Activated naive CD8-positive, alpha-beta T cell (primary cell): ENCODE results near the gene ASS1.

Experiments
- H3K27ac Mint-ChIP-seq: one replicate; pipeline ENCODE4 v1.8.0; 2021; ENCODE audit warnings: mixed read lengths
- H3K27me3 Mint-ChIP-seq: one replicate; pipeline ENCODE4 v1.8.0; 2021; ENCODE audit warnings: mixed read lengths
- H3K36me3 Mint-ChIP-seq: one replicate; pipeline ENCODE4 v1.8.0; 2021; ENCODE audit warnings: mixed read lengths
- H3K4me1 Mint-ChIP-seq: one replicate; pipeline ENCODE4 v1.8.0; 2021; ENCODE audit warnings: low read depth, mixed read lengths
- H3K4me3 Mint-ChIP-seq: one replicate; pipeline ENCODE4 v1.8.0; 2021; ENCODE audit warnings: mild to moderate bottlenecking, mixed read lengths
- H3K9me3 Mint-ChIP-seq: one replicate; pipeline ENCODE4 v1.8.0; 2021; ENCODE audit warnings: low read depth, mixed read lengths

Gene ASS1

DNA sequence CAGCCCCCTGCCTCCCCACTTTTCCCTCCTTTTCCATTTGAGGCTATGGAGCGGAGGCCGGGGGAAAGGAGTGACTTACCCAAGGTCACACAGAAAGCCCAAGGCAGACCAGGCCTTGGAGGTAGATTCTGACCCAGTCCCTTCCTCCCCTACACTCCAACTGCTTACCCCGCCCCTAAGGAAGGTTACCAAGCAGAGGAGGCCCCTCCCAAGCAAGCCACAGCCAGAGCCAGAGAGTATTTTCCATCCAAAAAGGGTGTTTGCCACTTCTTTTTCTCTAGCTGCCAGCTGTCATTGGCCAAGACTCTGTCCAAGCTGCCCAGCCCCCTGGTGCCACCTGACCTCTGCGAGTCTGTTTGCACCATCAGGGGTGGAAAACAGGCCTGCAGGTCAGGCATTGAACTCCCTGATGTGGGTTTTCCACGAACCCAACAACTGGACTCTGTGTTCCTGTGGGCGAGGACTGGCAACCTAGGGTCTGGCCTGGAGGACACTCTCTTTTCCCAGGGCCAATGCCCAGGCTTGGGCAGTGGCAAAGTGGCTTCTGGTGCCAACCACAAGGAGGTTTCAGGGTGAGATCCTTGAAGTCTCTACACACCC is 6.3 kb upstream of the ASS1 start:
- H3K36me3 Mint-ChIP-seq: peaks cover 2% of the 10 kb centered on the region

DNA sequence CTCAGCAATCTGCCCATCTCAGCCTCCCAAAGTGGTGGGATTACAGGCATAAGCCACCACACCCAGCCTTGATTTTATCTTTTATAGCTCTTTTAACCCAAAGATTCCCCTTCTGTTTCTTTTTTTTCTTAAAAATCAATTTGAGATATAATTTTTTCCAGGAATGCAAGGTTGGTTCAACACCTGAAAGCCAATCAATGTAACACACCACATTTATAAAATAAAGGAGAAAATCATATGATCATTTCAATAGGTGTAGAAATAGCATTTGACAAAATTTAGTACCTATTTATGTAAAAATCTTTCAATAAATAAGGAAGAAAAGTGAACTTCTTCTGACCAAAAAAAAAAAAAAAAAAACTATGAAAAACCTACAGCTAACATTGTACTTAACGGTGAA is 3.7 kb upstream of the ASS1 start:
- H3K27me3 Mint-ChIP-seq: peaks cover 16% of the 10 kb centered on the region
- peaks cover 2% of the 10 kb centered on the region for H3K4me1 Mint-ChIP-seq
- no peak overlapping the region for H3K4me3 Mint-ChIP-seq
- peaks cover 8% of the 10 kb centered on the region for H3K9me3 Mint-ChIP-seq
- peaks cover 2% of the 10 kb centered on the region for H3K36me3 Mint-ChIP-seq
- H3K27ac Mint-ChIP-seq: no peak overlapping the region

More for the DNA sequence above, 6.3 kb upstream of the ASS1 start:
- no peaks in the 10 kb centered on the region for H3K4me1 Mint-ChIP-seq
- peaks cover 8% of the 10 kb centered on the region for H3K9me3 Mint-ChIP-seq
- H3K4me3 Mint-ChIP-seq: no peak overlapping the region
- H3K27ac Mint-ChIP-seq: no peak overlapping the region
- H3K27me3 Mint-ChIP-seq: peaks cover 17% of the 10 kb centered on the region

DNA sequence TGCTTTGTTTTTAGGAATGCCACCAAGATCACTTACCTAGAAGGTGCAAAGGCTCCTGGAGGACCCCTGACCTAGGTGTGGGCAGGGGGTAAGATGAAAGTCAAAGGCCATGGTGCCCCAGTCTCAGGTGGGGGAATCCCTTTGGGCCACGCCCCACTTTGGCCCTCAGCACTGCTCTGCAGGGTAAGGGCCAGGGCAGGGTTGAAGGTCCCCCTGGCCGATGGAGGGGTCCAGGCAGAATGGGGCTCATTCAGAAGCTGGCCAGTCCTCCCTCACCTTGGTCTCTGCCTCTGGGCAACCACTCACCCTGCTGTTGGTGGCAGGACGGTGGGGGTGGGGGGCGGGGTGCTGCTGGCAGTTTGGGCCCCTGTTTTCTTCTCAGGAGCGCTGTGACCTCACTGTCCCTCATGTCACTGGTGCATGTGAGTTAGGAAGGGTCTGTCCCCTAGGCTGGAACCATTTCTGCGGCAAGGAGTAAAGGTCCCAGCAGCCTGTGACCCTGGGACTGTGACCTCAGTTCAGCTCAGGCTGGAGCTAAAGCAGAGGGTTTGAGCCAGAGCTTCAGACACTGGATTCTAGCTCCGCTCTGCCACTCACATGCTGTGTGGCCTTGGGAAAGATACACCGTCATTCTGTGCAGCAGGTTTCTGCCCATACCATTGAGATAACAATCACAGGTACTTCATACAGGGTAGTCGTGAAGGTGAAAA is 1.9 kb upstream of the ASS1 start:
- peaks cover 8% of the 10 kb centered on the region for H3K9me3 Mint-ChIP-seq
- peaks cover 2% of the 10 kb centered on the region for H3K36me3 Mint-ChIP-seq
- no peak overlapping the region for H3K4me3 Mint-ChIP-seq
- H3K4me1 Mint-ChIP-seq: peaks cover 2% of the 10 kb centered on the region
- H3K27ac Mint-ChIP-seq: no peak overlapping the region
- H3K27me3 Mint-ChIP-seq: peaks cover 15% of the 10 kb centered on the region

DNA sequence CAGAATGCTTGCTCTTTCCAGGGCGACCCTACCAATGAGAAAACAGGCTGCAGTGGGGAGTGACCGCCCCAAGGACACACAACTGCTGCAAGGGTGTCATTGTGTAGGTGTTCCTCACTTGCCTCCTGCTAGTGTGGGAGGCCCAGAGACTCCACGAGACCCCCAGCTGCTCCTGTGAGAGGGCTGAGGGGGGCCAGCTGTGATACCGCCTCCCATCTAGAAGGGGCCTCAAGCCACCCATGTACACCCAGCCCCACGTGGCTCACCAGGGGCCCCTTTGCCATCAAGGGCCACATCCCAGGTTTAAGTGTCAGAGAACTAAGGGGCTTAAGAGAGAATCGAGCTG is 1.3 kb upstream of the ASS1 start:
- H3K27ac Mint-ChIP-seq: no peak overlapping the region
- H3K4me3 Mint-ChIP-seq: peak overlapping the region; percentile 35
- H3K4me1 Mint-ChIP-seq: peaks cover 2% of the 10 kb centered on the region
- peaks cover 18% of the 10 kb centered on the region for H3K27me3 Mint-ChIP-seq
- peaks cover 2% of the 10 kb centered on the region for H3K36me3 Mint-ChIP-seq
- H3K9me3 Mint-ChIP-seq: peaks cover 8% of the 10 kb centered on the region

DNA sequence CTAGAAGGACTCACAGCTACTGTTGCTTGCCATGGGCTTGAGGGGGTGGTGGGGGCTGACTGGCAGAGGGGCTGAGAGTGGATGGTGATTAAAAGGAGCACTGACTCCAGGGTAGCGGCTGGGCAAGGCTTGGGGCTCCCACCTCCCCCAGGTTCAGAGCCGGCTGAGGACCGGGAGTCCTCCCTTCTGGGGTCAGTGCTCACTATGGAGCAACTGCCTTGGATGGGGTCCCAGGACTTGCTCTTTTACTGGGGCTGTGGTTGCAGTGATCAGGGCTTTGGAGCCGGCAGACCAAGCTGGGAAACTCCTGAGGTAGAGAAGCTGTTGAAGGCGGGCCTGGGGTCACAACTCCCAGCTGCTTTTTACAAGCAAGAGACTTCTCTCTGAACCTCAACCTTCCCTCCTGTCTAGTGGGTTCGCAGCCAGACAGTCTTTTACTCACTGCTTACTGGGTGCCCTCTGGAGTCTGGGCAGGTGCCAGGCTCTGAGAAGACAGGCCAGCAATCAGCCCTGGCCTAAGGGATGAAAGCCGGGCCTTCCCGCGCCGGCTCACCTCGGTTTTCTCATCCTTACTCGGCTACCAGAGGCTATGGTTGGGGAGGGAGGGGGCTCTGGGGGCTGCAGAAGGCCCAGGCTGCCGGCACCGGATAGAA is 795 bp upstream of the ASS1 start:
- peaks cover 2% of the 10 kb centered on the region for H3K4me1 Mint-ChIP-seq
- H3K27me3 Mint-ChIP-seq: peaks cover 18% of the 10 kb centered on the region
- peaks cover 2% of the 10 kb centered on the region for H3K36me3 Mint-ChIP-seq
- peak overlapping the region; percentile 35 for H3K4me3 Mint-ChIP-seq
- H3K9me3 Mint-ChIP-seq: peaks cover 8% of the 10 kb centered on the region
- no peak overlapping the region for H3K27ac Mint-ChIP-seq

DNA sequence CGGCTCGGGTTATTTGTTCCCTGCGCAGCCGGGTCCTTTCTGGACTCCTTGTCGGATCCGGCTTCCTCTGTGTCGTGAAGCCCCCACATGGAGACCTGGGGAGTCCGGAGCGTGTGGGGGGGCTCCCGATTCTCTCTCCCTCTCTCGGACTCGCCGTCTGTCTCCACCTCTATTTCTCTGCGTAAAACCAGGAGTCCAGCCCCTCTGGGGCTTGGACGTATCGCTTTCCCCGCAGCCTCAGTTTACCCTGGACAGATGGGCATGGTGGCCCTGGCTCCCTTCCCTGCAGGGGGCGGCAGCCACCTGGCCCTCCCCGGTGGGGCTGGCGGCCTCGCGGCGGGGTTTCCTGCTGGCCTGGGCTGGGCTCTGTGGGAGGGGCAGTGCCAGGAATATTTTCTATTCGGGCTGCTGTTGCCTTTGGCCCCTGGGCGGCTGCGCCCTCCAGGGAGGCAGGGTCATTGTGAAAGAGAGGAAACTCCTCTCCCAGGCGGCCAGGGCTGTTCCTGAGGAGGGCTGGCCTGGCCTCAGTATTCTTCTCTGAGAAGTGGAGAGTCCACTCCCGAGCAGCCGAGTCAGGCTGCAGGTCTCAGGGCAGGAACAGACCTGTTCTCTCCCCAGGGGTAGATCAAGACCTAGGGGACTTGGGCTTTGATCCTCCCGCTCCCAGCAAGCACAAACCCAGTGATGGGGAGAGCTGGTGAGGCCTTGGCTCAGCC is 665 bp downstream of the ASS1 start:
- H3K27ac Mint-ChIP-seq: no peak overlapping the region
- H3K4me3 Mint-ChIP-seq: peak overlapping the region; percentile 74
- peaks cover 8% of the 10 kb centered on the region for H3K9me3 Mint-ChIP-seq
- H3K36me3 Mint-ChIP-seq: peaks cover 2% of the 10 kb centered on the region
- H3K4me1 Mint-ChIP-seq: peaks cover 2% of the 10 kb centered on the region
- H3K27me3 Mint-ChIP-seq: peaks cover 16% of the 10 kb centered on the region

DNA sequence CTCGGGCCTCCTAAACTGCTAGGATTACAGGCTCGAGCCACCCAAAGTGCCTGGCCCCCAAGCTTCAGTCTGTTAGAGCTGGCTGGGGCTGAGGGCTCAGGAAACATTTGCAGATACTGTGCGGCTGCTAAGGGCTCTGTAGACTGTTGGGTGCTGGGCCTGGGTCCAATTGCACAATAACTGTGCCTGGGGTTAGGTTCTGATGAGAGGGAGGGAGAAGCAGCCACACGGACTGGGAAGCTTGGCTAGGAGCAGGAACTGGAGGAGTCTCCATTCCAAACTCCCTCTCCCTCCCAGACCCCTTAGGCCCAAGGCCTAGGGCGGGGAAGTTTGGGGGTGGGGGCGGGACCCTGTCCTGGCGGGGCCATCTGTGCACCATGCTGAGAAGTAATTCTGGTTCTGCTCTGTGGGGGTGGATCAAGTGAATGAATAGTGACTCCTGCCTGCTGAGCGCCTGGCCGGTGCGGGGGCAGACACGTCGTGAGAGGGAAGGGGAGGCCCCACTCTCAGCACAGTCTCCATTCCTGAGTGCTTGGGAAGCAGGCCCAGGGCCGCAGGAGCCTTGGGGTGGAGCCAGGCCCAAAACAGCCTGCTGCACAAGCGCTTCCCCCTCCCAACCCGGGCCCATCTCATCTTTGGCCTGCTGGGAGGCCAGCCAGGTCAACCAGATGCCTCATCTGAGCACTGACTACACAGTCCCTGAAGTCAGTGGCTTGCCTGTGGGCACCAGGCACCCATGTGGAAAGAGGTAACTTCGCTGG is 1.5 kb downstream of the ASS1 start:
- Mint-ChIP-seq H3K9me3 (peaks cover 6% of the 10 kb centered on the region), H3K27ac (no peak overlapping the region), H3K36me3 (peaks cover 1% of the 10 kb centered on the region), H3K4me1 (peaks cover 2% of the 10 kb centered on the region), H3K4me3 (peak overlapping the region; percentile 74), H3K27me3 (peaks cover 16% of the 10 kb centered on the region)

DNA sequence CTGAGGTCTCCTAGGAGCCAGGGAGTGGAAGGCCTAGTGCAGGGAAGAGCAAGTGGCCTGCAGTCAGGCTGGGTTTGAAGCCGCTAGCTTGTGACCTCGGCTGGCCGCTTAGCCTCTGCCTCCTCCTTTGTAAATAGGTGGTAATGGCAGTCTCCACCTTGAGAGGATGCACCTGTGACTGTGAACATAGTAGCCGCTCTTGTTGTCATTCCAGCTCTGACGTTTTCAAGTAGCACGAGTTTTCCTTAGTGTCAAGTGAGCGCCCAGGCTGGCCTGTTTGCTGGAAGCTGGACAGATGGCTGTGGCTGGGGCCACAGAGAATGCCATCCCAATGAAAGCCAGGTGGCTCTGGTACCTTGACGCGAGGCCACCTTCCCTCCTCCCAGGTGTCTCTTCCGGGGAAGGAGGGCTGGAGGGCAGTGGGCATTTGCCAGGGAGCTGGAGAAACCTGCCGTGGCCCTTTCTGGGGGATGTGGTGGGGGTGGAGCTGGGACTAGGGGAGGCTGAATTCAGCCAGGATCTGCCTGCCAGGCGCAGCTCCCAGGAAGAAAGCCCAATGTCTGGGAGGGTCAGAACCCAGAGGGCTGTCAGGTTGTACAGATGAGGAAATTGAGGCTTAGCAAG is 2.5 kb downstream of the ASS1 start:
- Mint-ChIP-seq H3K36me3 (no peaks in the 10 kb centered on the region), H3K9me3 (no peaks in the 10 kb centered on the region), H3K4me1 (peaks cover 2% of the 10 kb centered on the region), H3K27me3 (peaks cover 14% of the 10 kb centered on the region), H3K27ac (no peak overlapping the region), H3K4me3 (no peak overlapping the region)

DNA sequence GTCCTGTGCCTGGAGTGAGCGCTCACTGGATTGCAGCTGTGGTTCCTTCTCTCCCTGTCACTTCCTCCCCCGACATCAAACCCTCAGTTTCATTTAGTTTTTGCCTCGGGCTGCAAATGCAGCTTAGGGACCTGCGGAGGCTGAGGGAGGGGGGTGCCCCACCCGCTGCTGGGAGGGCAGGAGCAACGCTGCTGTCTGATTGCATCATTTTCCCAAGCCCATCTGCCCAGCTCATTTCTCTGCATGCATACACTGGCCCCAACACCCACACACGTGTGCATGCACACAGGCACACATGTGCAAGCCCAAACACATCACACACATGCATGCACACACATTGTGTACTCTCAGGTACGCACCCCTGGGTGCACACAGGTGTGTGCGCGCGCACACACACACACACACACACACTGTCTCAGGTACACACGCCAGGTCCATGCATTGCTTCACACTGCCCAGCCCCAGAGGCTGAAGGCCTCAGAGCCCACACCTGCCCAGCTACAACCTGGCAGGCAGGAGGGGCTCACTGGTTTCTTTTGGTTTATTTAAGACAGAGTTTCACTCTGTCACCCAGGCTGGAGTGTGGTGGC is 3.4 kb downstream of the ASS1 start:
- Mint-ChIP-seq H3K27ac (no peak overlapping the region), H3K4me1 (peaks cover 2% of the 10 kb centered on the region), H3K4me3 (no peak overlapping the region), H3K27me3 (peaks cover 16% of the 10 kb centered on the region), H3K9me3 (no peaks in the 10 kb centered on the region), H3K36me3 (no peaks in the 10 kb centered on the region)

DNA sequence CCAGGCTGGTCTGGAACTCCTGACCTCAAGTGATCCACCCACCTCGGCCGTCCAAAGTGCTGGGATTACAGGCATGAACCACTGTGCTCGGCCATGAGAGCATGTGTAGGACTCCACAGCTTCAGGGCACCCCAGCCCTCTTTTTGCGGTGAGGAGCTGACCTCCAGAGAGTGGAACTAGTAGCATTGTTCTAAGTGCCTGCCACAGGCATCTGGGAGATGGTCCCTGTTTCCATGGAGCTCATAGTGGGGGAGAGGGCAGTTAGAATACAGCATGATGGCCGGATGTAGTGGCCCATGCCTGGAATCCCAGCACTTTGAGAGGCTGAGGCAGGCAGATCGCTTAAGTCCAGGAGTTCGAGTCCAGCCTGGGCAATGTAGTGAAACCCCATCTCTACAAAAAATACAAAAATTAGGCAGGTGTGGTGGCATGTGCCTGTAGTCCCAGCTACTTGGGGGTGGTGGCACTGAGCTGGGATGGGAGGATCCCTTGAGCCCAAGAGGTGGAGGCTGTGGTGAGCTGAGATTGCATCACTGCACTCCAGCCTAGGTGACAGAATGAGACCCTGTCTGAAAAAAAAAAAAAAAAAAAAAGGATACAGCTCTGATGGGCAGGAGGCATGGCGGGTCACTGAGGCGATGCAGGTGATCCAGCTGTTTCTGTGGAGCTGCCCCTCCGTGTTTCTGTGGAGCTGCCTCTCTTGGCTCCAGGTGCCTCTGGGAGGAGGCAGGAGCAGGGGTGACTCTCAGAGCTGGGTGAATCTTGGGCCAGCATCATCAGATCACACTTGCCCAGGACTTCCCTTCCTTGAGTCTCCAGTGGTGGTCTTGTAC is 4.2 kb downstream of the ASS1 start:
- Mint-ChIP-seq H3K27me3 (peaks cover 11% of the 10 kb centered on the region), H3K9me3 (no peaks in the 10 kb centered on the region), H3K4me1 (peaks cover 2% of the 10 kb centered on the region), H3K27ac (no peak overlapping the region), H3K4me3 (no peak overlapping the region), H3K36me3 (no peaks in the 10 kb centered on the region)

DNA sequence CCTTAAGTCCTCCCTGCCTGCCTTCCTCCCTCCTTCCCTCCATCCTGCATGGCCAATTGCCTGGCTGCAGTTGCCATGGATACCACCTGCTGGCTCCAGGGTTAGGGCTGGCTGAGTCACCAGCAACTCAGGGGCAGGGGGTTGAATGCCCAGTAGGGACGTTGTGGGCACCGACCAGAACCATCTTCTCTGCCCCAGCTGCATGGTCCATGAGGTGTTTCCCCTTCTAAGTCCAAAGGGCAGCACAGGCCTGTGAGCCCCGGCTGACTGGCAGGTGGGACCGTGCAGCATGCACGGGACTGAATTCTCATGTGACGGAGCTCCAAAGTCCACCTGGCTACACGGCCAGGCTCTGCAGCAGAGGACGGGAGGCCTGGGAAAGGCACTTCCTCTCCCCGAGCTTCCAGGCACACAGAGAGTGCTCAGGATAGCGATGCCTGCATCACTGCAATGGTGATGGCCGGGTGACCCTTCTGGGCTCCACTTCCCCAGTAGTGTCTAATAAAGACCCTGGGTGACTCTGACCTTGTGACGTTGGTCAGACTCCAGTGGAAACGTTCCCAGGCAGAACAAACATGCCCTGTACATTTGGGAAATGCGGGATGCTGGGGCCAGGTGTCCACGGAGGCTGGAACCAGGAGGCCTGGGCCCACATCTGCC is 5.7 kb downstream of the ASS1 start:
- no peaks in the 10 kb centered on the region for H3K9me3 Mint-ChIP-seq
- no peak overlapping the region for H3K27ac Mint-ChIP-seq
- peaks cover 2% of the 10 kb centered on the region for H3K4me1 Mint-ChIP-seq
- no peak overlapping the region for H3K4me3 Mint-ChIP-seq
- peaks cover 11% of the 10 kb centered on the region for H3K27me3 Mint-ChIP-seq
- no peaks in the 10 kb centered on the region for H3K36me3 Mint-ChIP-seq

DNA sequence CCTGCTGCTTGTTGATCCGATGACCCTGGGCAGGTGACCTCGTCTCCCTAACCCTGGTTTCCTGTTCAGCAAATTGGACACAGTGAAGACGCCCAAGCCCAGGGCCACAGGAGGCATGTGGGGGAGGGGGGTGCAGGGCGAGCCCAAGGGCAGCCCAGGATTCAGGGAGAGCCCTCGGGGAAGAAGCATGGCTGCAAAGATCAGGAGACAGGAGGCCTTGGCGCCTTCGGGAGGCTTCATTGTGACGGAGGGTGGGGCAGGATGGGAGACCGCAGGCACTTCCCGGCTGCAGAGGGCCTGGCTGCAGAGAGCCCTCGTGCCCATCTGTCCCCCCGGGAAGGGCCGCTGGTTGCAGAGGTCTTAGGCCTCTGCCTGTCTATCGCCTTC is 6.2 kb downstream of the ASS1 start:
- no peaks in the 10 kb centered on the region for H3K4me1 Mint-ChIP-seq
- H3K27me3 Mint-ChIP-seq: peaks cover 9% of the 10 kb centered on the region
- no peaks in the 10 kb centered on the region for H3K9me3 Mint-ChIP-seq
- H3K4me3 Mint-ChIP-seq: no peak overlapping the region
- H3K27ac Mint-ChIP-seq: no peak overlapping the region
- H3K36me3 Mint-ChIP-seq: no peaks in the 10 kb centered on the region
